Activated T-cell treated with anti-CD3 and anti-CD28 coated beads for 48 hours (primary cell): ENCODE results near the gene ALKBH5.

Experiments used
- DNase-seq: peaks from one replicate; pipeline ENCODE4 v3.0.0-alpha.2; 2020; ENCODE audit warnings: low read depth

Gene ALKBH5

DNA sequence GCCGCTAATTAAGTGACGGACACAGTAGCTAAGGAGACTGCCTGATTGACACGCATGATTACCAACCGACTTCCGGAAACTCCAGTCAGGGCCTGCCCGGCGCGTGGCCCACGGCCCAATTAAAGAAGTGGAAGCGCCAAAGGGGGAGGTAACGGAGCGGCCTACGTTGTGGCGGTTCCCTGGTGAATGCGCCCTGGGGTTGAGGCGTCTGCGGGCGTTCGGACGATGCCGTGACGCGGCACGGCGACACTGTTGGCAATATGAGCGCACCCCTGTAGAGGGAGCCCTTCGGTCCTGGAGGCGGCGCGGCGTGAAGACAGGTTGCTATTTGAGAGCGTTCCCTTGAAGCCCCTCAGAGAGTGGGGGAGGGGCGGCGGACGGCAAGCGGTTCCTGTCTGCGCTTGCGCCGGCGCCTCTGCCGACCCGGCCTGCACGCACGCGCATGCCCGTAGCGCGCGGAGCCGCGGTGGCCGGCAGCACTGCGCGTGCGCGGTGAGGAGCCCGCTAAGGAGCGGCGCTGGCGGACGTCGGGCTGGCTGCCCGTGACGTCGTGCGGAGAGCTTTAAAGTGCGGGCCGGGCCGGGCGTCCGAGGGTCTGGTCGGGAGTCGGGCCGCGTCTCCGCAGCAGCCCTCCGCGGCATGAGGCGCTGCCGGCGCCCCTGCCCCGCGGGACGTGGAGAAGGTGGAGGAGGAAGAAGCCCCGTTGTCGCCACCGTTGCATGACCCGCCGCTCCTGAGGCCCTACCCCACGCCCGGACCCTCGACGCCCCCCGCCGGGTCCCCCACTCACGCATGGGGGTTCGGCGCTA lies at the start of gene ALKBH5:
Gene ALKBH5 (plus strand): TSS at position 495 of the 809 bp plus-strand sequence. CDS start 416 bp downstream, outside the sequence.
- DNase-seq, result peak; percentile 97

DNA sequence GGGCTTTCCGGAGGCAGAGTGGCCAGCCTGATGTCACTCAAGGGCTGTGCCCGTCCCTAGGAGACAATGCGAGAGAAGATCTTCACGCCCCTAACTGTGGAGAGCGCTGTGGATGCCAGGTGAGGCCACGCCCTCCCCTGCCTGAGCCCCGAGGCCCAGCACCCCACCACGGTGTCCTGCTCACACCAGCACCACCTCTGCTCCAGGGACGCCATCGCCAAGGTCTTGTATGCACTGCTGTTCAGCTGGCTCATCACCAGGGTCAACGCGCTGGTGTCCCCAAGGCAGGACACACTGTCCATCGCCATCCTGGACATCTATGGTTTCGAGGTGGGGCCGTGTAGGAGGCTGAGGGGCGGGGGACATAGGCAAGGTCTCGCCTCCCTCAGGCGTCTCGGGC lies 47.3 kb upstream of the ALKBH5 start:
- DNase-seq, result no peak

DNA sequence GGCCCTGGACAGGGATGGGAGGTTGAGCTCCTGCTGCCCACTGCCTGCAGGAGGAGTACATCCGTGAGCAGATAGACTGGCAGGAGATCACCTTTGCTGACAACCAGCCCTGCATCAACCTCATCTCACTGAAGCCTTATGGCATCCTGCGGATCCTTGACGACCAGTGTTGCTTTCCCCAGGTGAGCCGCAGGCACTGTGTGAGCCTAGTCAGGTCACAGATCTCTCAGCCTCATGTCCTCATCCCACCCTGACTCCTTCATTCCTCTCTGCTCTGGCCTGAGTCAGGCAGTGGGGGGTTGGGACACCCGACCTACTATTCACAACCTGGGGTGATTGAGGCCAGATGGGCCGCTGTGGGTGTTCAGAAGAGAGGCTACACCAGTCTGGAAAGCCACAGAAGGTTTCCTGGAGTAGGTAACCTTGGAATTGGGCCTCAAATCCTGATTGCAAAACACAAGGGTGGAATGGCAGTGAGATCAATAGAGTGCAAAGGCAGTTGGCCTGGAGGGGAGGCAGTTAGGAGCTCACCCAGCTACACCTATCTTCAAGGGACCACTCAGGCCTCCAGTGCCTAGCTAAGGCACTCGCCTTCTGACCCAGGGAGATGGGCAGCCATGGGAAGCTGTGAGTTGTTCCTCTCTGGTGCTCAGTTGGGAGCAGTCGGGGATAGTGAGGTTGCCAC lies 45.4 kb upstream of the ALKBH5 start:
- DNase-seq, result no peak

GRCh38 chr17:18139092-18139491 lies 44.5 kb upstream of the ALKBH5 start:
- DNase-seq, result no peak

GRCh38 chr17:18139498-18139897 lies 44.1 kb upstream of the ALKBH5 start:
- DNase-seq, result no peak

DNA sequence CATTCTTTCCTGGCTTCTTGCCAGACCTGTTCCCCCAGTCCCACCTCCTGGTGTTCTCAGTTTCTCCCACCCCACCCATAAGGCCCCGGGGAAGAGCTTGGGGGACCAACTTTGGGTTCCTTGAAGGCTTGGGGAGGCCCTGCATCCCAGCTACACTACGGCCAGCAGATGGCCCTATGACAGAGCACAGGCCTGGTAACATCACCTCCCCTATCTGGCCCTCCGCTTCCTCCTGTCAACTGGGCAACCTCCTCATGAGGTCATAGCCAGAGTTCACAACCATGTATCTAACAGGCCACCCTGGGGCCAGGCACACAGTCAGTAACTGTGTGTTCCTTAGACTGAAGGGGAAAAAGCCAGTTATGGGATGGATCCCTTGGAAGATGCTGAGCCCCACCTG lies 43.7 kb upstream of the ALKBH5 start:
- no peak for DNase-seq

DNA sequence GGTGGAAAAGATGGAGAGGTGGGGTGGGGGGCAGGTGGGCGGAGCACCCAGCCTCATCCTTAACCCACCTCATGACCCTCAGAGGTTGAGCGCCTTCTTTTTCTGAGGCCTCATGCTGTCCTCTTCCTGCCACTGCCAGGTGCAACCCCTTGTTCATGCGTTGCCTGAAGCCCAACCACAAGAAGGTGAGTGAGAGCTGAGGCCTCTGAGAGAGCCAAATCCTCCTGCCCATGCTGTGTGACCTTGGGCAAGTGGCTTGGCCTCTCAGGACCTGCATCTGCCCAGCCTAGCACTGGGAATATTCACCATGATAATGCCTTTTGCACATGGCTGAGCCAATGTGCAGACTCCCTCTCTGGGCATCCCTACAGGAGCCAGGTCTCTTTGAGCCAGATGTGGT lies 43.0 kb upstream of the ALKBH5 start:
- DNase-seq, result no peak

DNA sequence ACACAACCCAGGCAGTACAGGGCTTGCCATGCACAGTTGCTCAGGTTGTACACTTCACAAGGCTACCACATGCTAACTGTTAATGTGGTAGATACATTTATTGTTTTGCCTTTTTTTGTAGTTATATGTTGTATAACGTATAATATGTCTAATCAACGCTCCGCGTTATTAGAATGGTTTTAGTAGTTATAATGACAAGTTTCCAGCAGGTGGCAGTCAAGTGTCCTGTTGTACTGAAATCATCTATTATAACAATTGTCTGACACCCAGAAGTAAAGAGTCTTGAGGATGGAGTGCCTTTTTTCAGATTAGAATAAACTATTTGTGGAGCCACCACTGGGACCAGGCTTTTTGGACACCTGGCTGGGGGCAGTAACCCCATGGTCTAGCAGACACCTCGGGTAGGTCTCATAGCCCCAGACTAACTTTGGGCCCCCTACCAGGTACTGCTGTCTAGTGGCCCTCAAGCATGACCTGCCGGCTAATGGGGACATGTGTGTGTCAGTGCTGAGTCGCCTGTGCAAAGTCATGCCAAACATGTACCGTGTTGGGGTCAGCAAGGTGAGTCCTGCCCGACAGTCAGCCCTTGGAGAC lies 42.3 kb upstream of the ALKBH5 start:
- no peak for DNase-seq

DNA sequence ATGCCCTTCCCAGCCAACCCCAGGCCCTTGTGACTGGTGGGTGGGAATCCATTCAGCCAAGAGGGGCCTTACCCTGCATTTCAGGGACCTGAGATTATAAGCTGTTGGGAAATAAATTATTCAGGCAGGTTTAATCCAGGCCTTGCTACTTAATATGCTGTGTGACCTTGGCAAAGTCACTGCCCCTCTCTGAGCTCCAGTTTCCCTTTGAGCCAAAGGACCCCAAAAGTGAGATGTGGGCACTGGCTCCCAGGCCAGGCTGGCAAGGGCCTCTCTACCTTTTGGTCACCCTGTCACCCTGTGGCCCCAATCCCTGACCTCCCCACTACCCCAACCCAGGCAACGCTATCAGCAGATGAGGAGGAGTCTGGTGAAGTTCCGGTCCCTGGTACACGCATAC lies 41.2 kb upstream of the ALKBH5 start:
- DNase-seq, result no peak

DNA sequence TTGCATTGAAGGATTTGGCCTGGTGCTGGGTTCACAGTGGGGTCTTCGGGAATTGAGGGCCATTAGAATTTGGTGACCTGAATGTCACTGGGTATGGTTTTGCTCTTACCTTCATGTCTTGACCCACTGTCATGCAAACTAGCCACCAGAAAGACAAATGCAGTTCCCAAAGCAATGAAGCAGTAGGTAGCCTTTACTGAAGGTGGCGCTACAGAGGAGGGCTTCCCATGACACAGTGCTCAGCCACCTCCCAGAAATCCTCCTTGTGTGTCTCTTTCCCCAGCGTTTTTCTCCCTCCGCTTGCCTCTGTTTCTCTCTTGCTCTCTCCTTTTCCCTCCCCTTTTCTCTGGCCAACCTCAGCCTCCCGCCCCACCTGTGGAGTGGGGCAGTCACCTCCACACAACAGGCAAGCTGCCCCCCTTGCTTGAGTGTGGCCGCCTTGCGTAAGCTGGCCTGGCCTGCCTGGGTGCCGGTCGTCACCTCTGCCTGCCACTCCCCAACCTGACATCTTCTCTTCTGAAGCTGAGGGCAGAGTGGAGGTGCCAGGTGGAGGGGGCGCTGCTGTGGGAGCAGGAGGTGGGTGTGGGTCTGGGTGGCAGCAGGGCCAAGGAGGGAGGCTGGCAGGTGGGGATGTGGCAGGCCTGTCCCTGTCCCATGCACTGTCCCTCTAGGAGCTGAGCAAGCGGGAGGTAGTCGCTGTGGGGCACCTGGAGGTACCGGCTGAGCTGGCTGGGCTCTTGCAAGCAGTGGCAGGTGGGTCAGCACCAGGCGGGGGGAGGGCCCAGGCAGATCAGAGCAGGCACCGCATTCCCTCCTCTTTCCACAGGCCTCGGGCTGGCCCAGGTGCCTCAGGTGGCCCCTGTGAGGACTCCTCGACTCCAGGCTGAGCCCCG lies 40.3 kb upstream of the ALKBH5 start:
- DNase-seq, result no peak

DNA sequence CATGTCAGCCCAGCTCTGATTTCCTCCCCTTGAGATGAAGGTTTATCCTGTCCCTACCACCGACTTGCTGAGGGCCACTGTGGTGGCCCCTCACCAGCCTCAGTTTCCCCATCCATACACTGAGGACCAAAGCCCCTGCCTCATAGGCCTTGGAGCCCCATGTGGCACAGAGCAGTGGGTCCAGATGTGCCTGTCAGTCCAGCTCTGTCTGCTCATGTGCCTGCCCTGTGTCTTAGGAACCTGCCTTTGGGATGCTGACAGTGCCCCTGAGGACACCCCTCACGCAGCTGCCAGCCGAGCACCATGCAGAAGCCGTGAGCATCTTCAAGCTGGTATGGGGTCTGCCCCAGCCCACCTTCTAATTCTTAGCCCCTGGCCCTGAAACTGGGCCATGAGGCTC lies 39.4 kb upstream of the ALKBH5 start:
- no peak for DNase-seq

DNA sequence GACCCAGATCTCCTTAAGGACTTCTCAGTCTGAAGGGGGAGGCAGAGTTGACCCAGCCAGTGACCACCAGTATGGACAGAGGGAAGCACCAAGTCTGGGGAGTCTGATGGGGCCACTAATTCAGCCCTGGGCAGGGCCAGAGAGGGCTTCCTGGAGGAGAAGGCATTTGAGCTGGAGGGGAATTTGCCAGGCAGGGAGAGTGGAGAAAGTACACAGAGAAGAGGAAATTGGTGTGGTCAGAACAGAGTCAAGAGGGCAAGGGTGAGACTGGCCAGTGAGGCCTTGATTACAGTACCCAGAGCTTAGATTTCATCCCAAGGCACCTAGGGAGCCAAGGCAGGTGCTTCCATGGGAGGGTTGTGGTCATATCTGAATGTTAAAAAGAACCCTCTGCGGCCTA lies 38.8 kb upstream of the ALKBH5 start:
- no peak for DNase-seq

DNA sequence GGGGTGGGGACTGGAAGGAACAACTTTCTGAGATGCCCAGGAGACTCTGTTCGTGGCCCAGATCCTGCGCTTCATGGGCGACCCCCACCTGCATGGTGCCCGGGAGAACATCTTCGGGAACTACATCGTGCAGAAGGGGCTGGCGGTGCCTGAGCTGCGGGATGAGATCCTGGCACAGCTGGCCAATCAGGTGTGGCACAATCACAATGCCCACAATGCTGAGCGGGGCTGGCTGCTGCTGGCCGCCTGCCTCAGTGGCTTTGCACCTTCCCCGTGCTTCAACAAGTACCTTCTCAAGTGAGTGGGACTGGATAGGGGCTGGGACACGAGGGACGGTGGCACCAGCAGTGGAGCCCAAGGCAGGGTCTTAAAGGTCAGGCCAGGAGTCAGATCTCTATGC lies 37.8 kb upstream of the ALKBH5 start:
- DNase-seq, result no peak

DNA sequence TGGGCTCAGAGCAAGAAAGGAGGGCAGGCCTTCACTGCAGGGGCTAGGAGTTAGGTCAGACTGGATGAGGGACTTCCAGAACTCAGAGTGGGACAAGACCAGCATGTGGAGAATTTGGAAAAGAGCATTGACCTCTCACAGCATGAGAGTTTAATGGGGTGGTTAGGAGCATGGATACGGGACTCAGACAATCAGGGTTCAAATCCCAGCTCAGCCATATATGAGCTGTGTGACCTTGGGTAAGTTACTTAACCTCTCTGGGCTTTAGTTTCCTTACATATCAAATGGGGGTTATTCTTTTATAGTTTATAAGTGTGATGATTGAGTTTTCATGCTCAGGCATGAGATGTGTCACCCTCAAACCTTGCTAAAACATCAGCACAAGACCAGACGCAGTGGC lies 37.4 kb upstream of the ALKBH5 start:
- no peak for DNase-seq

DNA sequence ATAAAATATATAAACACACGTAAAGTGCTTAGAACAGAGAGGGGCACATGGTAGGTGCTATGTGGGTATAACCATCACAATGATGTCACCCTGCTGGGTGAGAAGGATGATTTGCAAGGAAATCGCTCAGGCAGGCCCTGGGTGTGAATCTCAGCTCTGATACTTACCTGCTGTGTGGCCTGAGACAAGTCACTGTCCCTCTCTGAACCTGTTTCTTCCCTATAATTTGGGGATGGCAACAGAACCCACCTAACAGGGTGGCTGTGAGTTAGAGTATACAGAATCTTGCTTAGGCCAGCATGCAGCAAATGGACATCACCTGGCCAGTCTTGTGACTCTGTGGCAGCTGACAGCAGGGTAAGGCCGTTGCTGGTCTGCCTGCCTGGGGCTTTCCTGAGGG lies 36.6 kb upstream of the ALKBH5 start:
- no peak for DNase-seq

- no peak for DNase-seq
Observed at GRCh38 chr17:18148586-18148985, 35.0 kb upstream of the ALKBH5 start.

GRCh38 chr17:18151290-18151689 lies 32.3 kb upstream of the ALKBH5 start:
- no peak for DNase-seq

GRCh38 chr17:18155179-18155578 lies 28.4 kb upstream of the ALKBH5 start:
- no peak for DNase-seq

GRCh38 chr17:18156171-18156975 lies 27.3 kb upstream of the ALKBH5 start:
- DNase-seq, result no peak

DNA sequence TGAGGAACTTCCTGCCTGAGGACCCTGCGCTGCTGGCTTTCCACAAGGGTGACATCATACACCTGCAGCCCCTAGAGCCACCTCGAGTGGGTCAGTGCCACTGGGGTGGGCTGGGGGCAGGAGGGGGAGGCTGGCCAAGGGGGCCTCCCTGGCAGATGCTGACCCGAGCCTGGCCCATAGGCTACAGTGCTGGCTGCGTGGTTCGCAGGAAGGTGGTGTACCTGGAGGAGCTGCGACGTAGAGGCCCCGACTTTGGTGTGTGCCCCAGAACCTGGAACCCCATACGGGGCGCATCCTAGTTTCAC lies 26.7 kb upstream of the ALKBH5 start:
- DNase-seq, result no peak

DNA sequence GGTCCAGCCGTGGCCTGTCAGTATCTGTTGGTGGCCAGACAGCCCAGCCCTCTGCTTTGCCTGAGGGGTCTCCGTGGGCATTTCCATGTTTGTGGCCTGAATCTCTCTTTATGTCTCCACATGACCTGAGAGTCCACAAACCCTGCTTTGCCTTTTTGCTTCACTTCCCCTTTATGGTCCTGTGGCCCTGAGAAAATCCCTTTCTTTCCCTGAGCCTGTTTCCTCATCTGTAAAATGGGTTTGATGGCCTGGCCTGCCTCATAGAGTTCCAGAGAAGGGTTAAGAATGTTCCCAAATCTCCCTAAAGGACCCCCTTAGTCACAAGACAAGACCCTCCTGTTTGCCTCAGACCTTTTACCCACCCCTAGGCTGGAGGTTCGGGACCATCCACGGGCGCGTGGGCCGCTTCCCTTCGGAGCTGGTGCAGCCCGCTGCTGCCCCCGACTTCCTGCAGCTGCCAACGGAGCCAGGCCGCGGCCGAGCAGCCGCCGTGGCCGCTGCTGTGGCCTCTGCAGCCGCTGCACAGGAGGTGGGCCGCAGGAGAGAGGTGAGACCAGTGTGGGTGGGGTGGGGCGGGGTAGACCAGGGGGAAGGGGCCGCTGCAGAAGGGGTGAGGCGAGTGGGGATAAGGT lies 26.2 kb upstream of the ALKBH5 start:
- DNase-seq, result no peak
